GM23338 (cell line): Measurements from ENCODE around the gene ST6GALNAC6.

Experiments used
- CREB1 ChIP-seq: fragments of 250-450 bp; sonication (Bioruptor Pico); IDR thresholded peaks from 2 replicates; pipeline ENCODE4 v1.5.0; 2020; ENCODE audit warnings: low read depth, mild to moderate bottlenecking, moderate library complexity
- CTCF ChIP-seq, 2 experiments: fragments of 200-600 bp in 1 of 2; sonication (generic) in 1 of 2; conservative IDR thresholded peaks; 2 replicates each; pipeline versions ENCODE4 v1.5.1 to v1.6.1; 2016 to 2017; ENCODE audit warnings: antibody characterized with exemption in 2 of 2, low read depth in 2 of 2, mild to moderate bottlenecking in 2 of 2, moderate library complexity in 1 of 2
- EZH2 ChIP-seq: fragments of 200-600 bp; sonication (generic); IDR thresholded peaks from one replicate; pipeline ENCODE4 v1.8.0; 2017; ENCODE audit warnings: antibody characterized with exemption, mild to moderate bottlenecking, low read depth; ENCODE audit not compliant: unreplicated experiment
- POLR2AphosphoS5 ChIP-seq: IDR thresholded peaks from 2 replicates; pipeline ENCODE4 v1.6.1; 2016; ENCODE audit warnings: antibody characterized with exemption, low read depth
- ZNF114 ChIP-seq: fragments of 250-450 bp; sonication (Bioruptor Pico); IDR thresholded peaks from 2 replicates; pipeline ENCODE4 v1.5.0; 2020; ENCODE audit warnings: mild to moderate bottlenecking, moderate library complexity
- TF ChIP-seq, protein P1 (sequence below): IDR thresholded peaks from one replicate; pipeline ENCODE4 v1.6.1; 2018; ENCODE audit warnings: antibody characterized with exemption; ENCODE audit not compliant: unreplicated experiment

- no peak for TF ChIP-seq CREB1
- no peak for TF ChIP-seq CTCF (conservative IDR thresholded peaks at IDR 0.05; ENCODE audit: low read depth in 2 of 2)
- TF ChIP-seq, protein P1, sequence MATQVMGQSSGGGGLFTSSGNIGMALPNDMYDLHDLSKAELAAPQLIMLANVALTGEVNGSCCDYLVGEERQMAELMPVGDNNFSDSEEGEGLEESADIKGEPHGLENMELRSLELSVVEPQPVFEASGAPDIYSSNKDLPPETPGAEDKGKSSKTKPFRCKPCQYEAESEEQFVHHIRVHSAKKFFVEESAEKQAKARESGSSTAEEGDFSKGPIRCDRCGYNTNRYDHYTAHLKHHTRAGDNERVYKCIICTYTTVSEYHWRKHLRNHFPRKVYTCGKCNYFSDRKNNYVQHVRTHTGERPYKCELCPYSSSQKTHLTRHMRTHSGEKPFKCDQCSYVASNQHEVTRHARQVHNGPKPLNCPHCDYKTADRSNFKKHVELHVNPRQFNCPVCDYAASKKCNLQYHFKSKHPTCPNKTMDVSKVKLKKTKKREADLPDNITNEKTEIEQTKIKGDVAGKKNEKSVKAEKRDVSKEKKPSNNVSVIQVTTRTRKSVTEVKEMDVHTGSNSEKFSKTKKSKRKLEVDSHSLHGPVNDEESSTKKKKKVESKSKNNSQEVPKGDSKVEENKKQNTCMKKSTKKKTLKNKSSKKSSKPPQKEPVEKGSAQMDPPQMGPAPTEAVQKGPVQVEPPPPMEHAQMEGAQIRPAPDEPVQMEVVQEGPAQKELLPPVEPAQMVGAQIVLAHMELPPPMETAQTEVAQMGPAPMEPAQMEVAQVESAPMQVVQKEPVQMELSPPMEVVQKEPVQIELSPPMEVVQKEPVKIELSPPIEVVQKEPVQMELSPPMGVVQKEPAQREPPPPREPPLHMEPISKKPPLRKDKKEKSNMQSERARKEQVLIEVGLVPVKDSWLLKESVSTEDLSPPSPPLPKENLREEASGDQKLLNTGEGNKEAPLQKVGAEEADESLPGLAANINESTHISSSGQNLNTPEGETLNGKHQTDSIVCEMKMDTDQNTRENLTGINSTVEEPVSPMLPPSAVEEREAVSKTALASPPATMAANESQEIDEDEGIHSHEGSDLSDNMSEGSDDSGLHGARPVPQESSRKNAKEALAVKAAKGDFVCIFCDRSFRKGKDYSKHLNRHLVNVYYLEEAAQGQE, result no peak
- TF ChIP-seq ZNF114 (CRISPR knock-in tag), result no peak
- no peak for TF ChIP-seq POLR2AphosphoS5
- TF ChIP-seq EZH2, result no peak
These were observed 31.0 kb downstream of the ST6GALNAC6 start for GRCh38 chr9:127868278-127868902.
